K562 (cell line): ENCODE measurements around the gene TRIM69. TPM values are rescaled to one million over a fixed set of nuclear protein-coding genes. Genes with fewer than 3 reads are reported as not detected.

Experiments
- ADNP ChIP-seq: fragments of 200-800 bp; sonication (Bioruptor generic); IDR thresholded peaks from 2 replicates; pipeline ENCODE4 v1.6.1; 2016; ENCODE audit warnings: missing genetic modification characterization, missing compliant biosample characterization
- HNRNPL ChIP-seq: fragments of 200-400 bp; formaldehyde crosslinking; IDR thresholded peaks from 2 replicates; pipeline ENCODE4 v1.6.1; 2017; ENCODE audit warnings: low read depth, mild to moderate bottlenecking, low read length
- JUND ChIP-seq, 2 experiments: IDR thresholded peaks; 2 replicates in 1 of 2; 3 replicates in 1 of 2; pipeline ENCODE4 v1.6.1; 2011; ENCODE audit warnings: borderline replicate concordance in 2 of 2, low read depth in 2 of 2, low read length in 2 of 2, improper control_type of control experiment in 1 of 2, missing biosample characterization in 1 of 2, missing genetic modification characterization in 1 of 2, missing genetic modification reagents in 1 of 2
- KLF6 ChIP-seq: fragments of 250-450 bp; sonication (Bioruptor Pico); IDR thresholded peaks from 2 replicates; pipeline ENCODE4 v1.4.0; 2020; ENCODE audit warnings: mild to moderate bottlenecking, moderate library complexity, borderline replicate concordance
- NFRKB ChIP-seq: fragments of 450-650 bp; IDR thresholded peaks from 2 replicates; pipeline ENCODE4 v1.6.1; 2016; ENCODE audit warnings: low read depth
- PBX2 ChIP-seq, 2 experiments: IDR thresholded peaks in 1 of 2; conservative IDR thresholded peaks in 1 of 2; 2 replicates each; pipeline ENCODE4 v1.6.1; 2016; ENCODE audit warnings: low read depth in 2 of 2, mild to moderate bottlenecking in 1 of 2, missing compliant biosample characterization in 1 of 2, missing genetic modification characterization in 1 of 2, moderate library complexity in 1 of 2
- RAD21 ChIP-seq, 2 experiments: fragments of 250-450 bp in 1 of 2; fragments of 450-650 bp in 1 of 2; sonication (Bioruptor Pico) in 1 of 2; formaldehyde crosslinking in 1 of 2; IDR thresholded peaks in 1 of 2; conservative IDR thresholded peaks in 1 of 2; 2 replicates each; pipeline versions ENCODE4 v1.4.0 to v1.8.0; 2020 to 2022; ENCODE audit warnings: mild to moderate bottlenecking in 2 of 2, moderate library complexity in 1 of 2
- RFX7 ChIP-seq: fragments of 250-450 bp; sonication (Bioruptor Pico); IDR thresholded peaks from 2 replicates; pipeline ENCODE4 v1.5.1; 2021; ENCODE audit warnings: mild to moderate bottlenecking
- SMARCA5 ChIP-seq: fragments of 450-650 bp; IDR thresholded peaks from 2 replicates; pipeline ENCODE4 v1.6.1; 2016
- ZBTB33 ChIP-seq: sonication (generic); formaldehyde crosslinking; IDR thresholded peaks from 2 replicates; pipeline ENCODE4 v1.8.1; 2023; ENCODE audit warnings: mild to moderate bottlenecking, missing genetic modification reagents
- ZBTB7A ChIP-seq: IDR thresholded peaks from 2 replicates; pipeline ENCODE4 v1.6.1; 2011; ENCODE audit warnings: low read depth, mild to moderate bottlenecking, low read length, moderate library complexity, borderline replicate concordance; ENCODE audit not compliant: control insufficient read depth
- ZFP36 ChIP-seq: fragments of 150-350 bp; IDR thresholded peaks from 2 replicates; pipeline ENCODE4 v1.6.1; 2018; ENCODE audit warnings: low read length, low read depth; ENCODE audit not compliant: partially characterized antibody
- ZNF780A ChIP-seq: fragments of 250-450 bp; sonication (Bioruptor Pico); IDR thresholded peaks from 2 replicates; pipeline ENCODE4 v1.5.0; 2021; ENCODE audit warnings: mild to moderate bottlenecking
- polyA plus RNA-seq, 8 experiments: library from polyadenylated mRNA; depleted of rRNA in 4 of 8; stranded (reverse) in 5 of 8; unstranded in 3 of 8; fragments of >200 nt; fragmentation: Nextera tagmentation in 2 of 8; fragmentation: Illumina TruSeq in 1 of 8; extraction: Ambion mirVana in 2 of 8; extraction: Trizol in 1 of 8; gene quantifications; 2 replicates each; pipeline versions ENCODE4 v1.2.1 to v1.2.3, GENCODE V29; 2011 to 2014; ENCODE audit warnings: inconsistent platforms in 1 of 8, missing spikeins in 1 of 8
- total RNA-seq, 7 experiments: library from RNA; depleted of rRNA in 6 of 7; stranded (reverse); fragments of >200 nt in 6 of 7; fragmentation: Illumina TruSeq in 2 of 7; extraction: Trizol in 2 of 7; gene quantifications; 2 replicates each; pipeline versions ENCODE4 v1.2.1 to v1.2.3, GENCODE V29; 2011 to 2021; ENCODE audit warnings: low replicate concordance in 1 of 7
- TF ChIP-seq, protein P1 (sequence below), 2 experiments: fragments of 200-800 bp in 1 of 2; sonication (Bioruptor generic) in 1 of 2; sonication (generic) in 1 of 2; formaldehyde crosslinking in 1 of 2; IDR thresholded peaks in 1 of 2; conservative IDR thresholded peaks in 1 of 2; 2 replicates each; pipeline versions ENCODE4 v1.5.0 to v1.6.1; 2016 to 2020; ENCODE audit warnings: missing compliant biosample characterization in 1 of 2, missing genetic modification characterization in 1 of 2, missing genetic modification reagents in 1 of 2
- TF ChIP-seq, protein P2 (sequence below), 3 experiments: IDR thresholded peaks in 2 of 3; conservative IDR thresholded peaks in 1 of 3; 2 replicates each; pipeline ENCODE4 v1.5.1; 2011 to 2012; ENCODE audit warnings: low read length in 3 of 3, mild to moderate bottlenecking in 3 of 3, control low read depth in 2 of 3, improper control_type of control experiment in 1 of 3, inconsistent platforms in 1 of 3, low read depth in 1 of 3, mixed read lengths in 1 of 3, moderate library complexity in 1 of 3; ENCODE audit not compliant: insufficient read depth in 2 of 3

Gene TRIM69
- total and polyA plus RNA-seq, 9 of the 15 experiments (the other 6 are each of a cell fraction or from before 2014, with no cell fraction given) = 1.0 to 4.3 (median 2.3) TPM

DNA sequence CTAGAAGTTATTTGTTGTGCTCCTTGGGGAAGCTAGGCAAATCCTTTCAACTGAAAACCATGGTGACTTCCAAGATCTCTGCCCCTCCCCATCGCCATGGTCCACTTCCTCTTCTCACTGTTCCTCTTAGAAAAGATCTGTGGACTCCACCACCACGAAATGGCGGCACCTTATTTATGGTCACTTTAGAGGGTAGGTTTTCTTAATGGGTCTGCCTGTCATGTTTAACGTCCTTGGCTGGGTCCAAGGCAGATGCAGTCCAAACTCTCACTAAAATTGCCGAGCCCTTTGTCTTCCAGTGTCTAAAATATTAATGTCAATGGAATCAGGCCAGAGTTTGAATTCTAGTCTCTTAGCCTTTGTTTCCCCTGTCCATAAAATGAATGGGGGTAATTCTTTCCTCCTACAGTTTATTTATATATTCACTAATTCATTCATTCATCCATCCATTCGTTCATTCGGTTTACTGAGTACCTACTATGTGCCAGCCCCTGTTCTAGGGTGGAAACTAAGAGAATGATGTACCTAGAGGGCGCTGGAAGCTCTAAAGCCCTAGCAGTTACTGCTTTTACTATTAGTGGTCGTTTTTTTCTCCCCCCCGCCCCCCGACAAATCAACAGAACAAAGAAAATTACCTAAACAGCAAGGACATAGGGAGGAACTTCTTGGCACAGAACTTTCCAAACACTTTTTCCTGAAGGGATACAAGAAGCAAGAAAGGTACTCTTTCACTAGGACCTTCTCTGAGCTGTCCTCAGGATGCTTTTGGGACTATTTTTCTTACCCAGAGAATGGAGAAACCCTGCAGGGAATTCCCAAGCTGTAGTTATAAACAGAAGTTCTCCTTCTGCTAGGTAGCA is 25.9 kb upstream of the TRIM69 start (continued):
- TF ChIP-seq SMARCA5 (peak; percentile 45; the same call in 1 of the 2 replicates), PBX2 (CRISPR knock-in tag; IDR thresholded peaks at IDR 0.05; ENCODE audit: low read depth) (no peak), PBX2 (tag; conservative IDR thresholded peaks at IDR 0.05; ENCODE audit: low read depth) (0 out of 2 replicates have a peak, but pooled peaks have one; percentile 8), ZFP36 (no peak), NFRKB (peak; percentile 78), ADNP (tag) (peak; percentile 84), ZBTB33 (CRISPR knock-in tag) (0 out of 2 replicates have a peak, but pooled peaks have one; percentile 10), ZBTB7A (0 out of 2 replicates have a peak, but pooled peaks have one; percentile 18), JUND (IDR thresholded peaks at IDR 0.05; ENCODE audit: borderline replicate concordance, low read depth, low read length) (no peak), JUND (tag; IDR thresholded peaks at IDR 0.05; ENCODE audit: borderline replicate concordance, low read depth, low read length) (0 out of 3 replicates have a peak, but pooled peaks have one; percentile 20), ZNF780A (CRISPR knock-in tag) (no peak), RFX7 (no peak), RAD21 (CRISPR knock-in tag; conservative IDR thresholded peaks at IDR 0.05 in 1 of 2, IDR thresholded peaks at IDR 0.05 in 1 of 2) (peak in 1 of 2 experiments; percentile 24; a peak in 2 of 4 replicates), KLF6 (peak; percentile 41; the same call in 1 of the 2 replicates), HNRNPL (no peak)
- TF ChIP-seq, protein P1, sequence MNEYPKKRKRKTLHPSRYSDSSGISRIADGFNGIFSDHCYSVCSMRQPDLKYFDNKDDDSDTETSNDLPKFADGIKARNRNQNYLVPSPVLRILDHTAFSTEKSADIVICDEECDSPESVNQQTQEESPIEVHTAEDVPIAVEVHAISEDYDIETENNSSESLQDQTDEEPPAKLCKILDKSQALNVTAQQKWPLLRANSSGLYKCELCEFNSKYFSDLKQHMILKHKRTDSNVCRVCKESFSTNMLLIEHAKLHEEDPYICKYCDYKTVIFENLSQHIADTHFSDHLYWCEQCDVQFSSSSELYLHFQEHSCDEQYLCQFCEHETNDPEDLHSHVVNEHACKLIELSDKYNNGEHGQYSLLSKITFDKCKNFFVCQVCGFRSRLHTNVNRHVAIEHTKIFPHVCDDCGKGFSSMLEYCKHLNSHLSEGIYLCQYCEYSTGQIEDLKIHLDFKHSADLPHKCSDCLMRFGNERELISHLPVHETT (CRISPR knock-in tag; conservative IDR thresholded peaks at IDR 0.05 in 1 of 2, IDR thresholded peaks at IDR 0.05 in 1 of 2) = peak in 1 of 2 experiments; percentile 75; a peak in 2 of 4 replicates
- TF ChIP-seq, protein P2, sequence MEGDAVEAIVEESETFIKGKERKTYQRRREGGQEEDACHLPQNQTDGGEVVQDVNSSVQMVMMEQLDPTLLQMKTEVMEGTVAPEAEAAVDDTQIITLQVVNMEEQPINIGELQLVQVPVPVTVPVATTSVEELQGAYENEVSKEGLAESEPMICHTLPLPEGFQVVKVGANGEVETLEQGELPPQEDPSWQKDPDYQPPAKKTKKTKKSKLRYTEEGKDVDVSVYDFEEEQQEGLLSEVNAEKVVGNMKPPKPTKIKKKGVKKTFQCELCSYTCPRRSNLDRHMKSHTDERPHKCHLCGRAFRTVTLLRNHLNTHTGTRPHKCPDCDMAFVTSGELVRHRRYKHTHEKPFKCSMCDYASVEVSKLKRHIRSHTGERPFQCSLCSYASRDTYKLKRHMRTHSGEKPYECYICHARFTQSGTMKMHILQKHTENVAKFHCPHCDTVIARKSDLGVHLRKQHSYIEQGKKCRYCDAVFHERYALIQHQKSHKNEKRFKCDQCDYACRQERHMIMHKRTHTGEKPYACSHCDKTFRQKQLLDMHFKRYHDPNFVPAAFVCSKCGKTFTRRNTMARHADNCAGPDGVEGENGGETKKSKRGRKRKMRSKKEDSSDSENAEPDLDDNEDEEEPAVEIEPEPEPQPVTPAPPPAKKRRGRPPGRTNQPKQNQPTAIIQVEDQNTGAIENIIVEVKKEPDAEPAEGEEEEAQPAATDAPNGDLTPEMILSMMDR (IDR thresholded peaks at IDR 0.05 in 2 of 3, conservative IDR thresholded peaks at IDR 0.05 in 1 of 3; ENCODE audit: insufficient read depth in 2 of 3, low read depth in 1 of 3, low read length in 3 of 3) = peak; percentile 28 to 54 (median 52); a peak in 4 of 6 replicates
